SK-N-SH (cell line): ENCODE data around the gene CYB561D2. TPM values are rescaled to one million over a fixed set of nuclear protein-coding genes. Genes with fewer than 3 reads are reported as not detected.
A peak's percentile ranks its signal among the peaks of the same experiment; 100 is the strongest.

Source experiments
- CTCF ChIA-PET: fragments of 300-600, 350-600 bp; formaldehyde crosslinking; extraction: SDS; loops from one replicate; lab custom pipeline; 2021; lab: Yijun Ruan, JAX
- POLR2A ChIA-PET: fragments of 350-600 bp; sonication (Branson Sonifier 250); formaldehyde crosslinking; extraction: SDS; loops from one replicate; lab custom pipeline; 2020; ENCODE audit warnings: antibody characterized with exemption, inconsistent platforms; lab: Yijun Ruan, JAX
- DNase-seq: peaks from one replicate; pipeline ENCODE4 v3.0.0; 2012
- H2AFZ ChIP-seq: fragments of 200-600 bp; sonication (generic); 2 replicates; pipeline ENCODE4 v1.8.1; 2016; ENCODE audit warnings: antibody characterized with exemption, mild to moderate bottlenecking, low read depth
- H3F3A ChIP-seq: fragments of 200-600 bp; sonication (generic); replicated peaks from 2 replicates; pipeline ENCODE3; 2016; ENCODE audit warnings: antibody characterized with exemption, mild to moderate bottlenecking; ENCODE audit not compliant: insufficient read depth
- H3K27ac ChIP-seq, 2 experiments: fragments of 200-500 bp in 1 of 2; fragments of 200-600 bp in 1 of 2; sonication (Bioruptor generic) in 1 of 2; sonication (generic), shearing (Covaris generic) in 1 of 2; 2 replicates each; pipeline versions ENCODE4 v1.5.1 to v1.6.1; 2014 to 2016; ENCODE audit warnings: low read depth in 2 of 2, inconsistent platforms in 1 of 2, low read length in 1 of 2, mild to moderate bottlenecking in 1 of 2, mixed read lengths in 1 of 2
- H3K27me3 ChIP-seq: fragments of 200-600 bp; sonication (generic), shearing (Covaris generic); 2 replicates; pipeline ENCODE4 v1.6.1; 2016; ENCODE audit warnings: mixed run types; ENCODE audit not compliant: insufficient read depth
- H3K36me3 ChIP-seq, 2 experiments: fragments of 200-500 bp in 1 of 2; fragments of 200-600 bp in 1 of 2; sonication (Bioruptor generic) in 1 of 2; sonication (generic) in 1 of 2; replicated peaks in 1 of 2; 2 replicates each; pipeline versions ENCODE3 to v1.5.1; 2014 to 2016; ENCODE audit warnings: low read length in 1 of 2, mild to moderate bottlenecking in 1 of 2; ENCODE audit not compliant: insufficient read depth in 2 of 2, control insufficient read depth in 1 of 2
- H3K4me1 ChIP-seq, 2 experiments: fragments of 200-500 bp in 1 of 2; fragments of 200-600 bp in 1 of 2; sonication (Bioruptor generic) in 1 of 2; sonication (generic), shearing (Covaris generic) in 1 of 2; 2 replicates each; pipeline versions ENCODE4 v1.5.1 to v1.6.1; 2014 to 2016; ENCODE audit warnings: low read depth in 1 of 2, low read length in 1 of 2, mixed run types in 1 of 2; ENCODE audit not compliant: insufficient read depth in 2 of 2, control insufficient read depth in 1 of 2
- H3K4me2 ChIP-seq: fragments of 200-600 bp; sonication (generic), shearing (Covaris generic); 2 replicates; pipeline ENCODE4 v1.6.1; 2017; ENCODE audit warnings: mixed run types
- H3K4me3 ChIP-seq, 2 experiments: fragments of 200-500 bp in 1 of 2; fragments of 200-600 bp in 1 of 2; sonication (Bioruptor generic) in 1 of 2; sonication (generic), shearing (Covaris generic) in 1 of 2; 2 replicates each; pipeline versions ENCODE4 v1.5.1 to v1.8.1; 2014 to 2016; ENCODE audit warnings: low read depth in 2 of 2, inconsistent platforms in 1 of 2, low read length in 1 of 2, mild to moderate bottlenecking in 1 of 2, mixed read lengths in 1 of 2, moderate library complexity in 1 of 2
- H3K79me2 ChIP-seq: fragments of 200-600 bp; sonication (generic); 2 replicates; pipeline ENCODE4 v1.8.1; 2017; ENCODE audit warnings: mild to moderate bottlenecking; ENCODE audit not compliant: insufficient read depth
- H3K9ac ChIP-seq: fragments of 200-600 bp; sonication (generic); 2 replicates; pipeline ENCODE4 v1.6.1; 2017; ENCODE audit warnings: mixed run types
- H3K9me2 ChIP-seq: fragments of 200-600 bp; sonication (generic); 2 replicates; pipeline ENCODE4 v1.6.1; 2017; ENCODE audit warnings: mixed run types
- H3K9me3 ChIP-seq: fragments of 200-600 bp; sonication (generic); 2 replicates; pipeline ENCODE4 v1.6.1; 2017; ENCODE audit warnings: mixed run types, mild to moderate bottlenecking, moderate library complexity
- H4K20me1 ChIP-seq: fragments of 200-600 bp; sonication (generic); 2 replicates; pipeline ENCODE4 v1.6.1; 2017; ENCODE audit warnings: mild to moderate bottlenecking, mixed run types; ENCODE audit not compliant: insufficient read depth
- CTCF ChIP-seq: fragments of 200-600 bp; sonication (generic); IDR thresholded peaks from 2 replicates; pipeline ENCODE4 v1.6.1; 2017; ENCODE audit warnings: antibody characterized with exemption, mild to moderate bottlenecking, moderate library complexity
- ELF1 ChIP-seq: IDR thresholded peaks from 2 replicates; pipeline ENCODE4 v1.4.0; 2012
- EP300 ChIP-seq, 2 experiments: IDR thresholded peaks; 2 replicates each; pipeline versions ENCODE4 v1.4.0 to v1.6.1; 2012; ENCODE audit warnings: borderline replicate concordance in 1 of 2, low read depth in 1 of 2, low read length in 1 of 2
- FOXM1 ChIP-seq: IDR thresholded peaks from 2 replicates; pipeline ENCODE4 v1.4.0; 2012; ENCODE audit warnings: low read depth, mild to moderate bottlenecking
- MAX ChIP-seq: IDR thresholded peaks from 2 replicates; pipeline ENCODE4 v1.4.0; 2012; ENCODE audit warnings: low read depth
- MXI1 ChIP-seq: IDR thresholded peaks from 2 replicates; pipeline ENCODE4 v1.6.1; 2012; ENCODE audit warnings: mild to moderate bottlenecking, low read depth, low read length, improper control_type of control experiment
- NFIC ChIP-seq: IDR thresholded peaks from 2 replicates; pipeline ENCODE4 v1.4.0; 2012; ENCODE audit warnings: borderline replicate concordance
- REST ChIP-seq: IDR thresholded peaks from 2 replicates; pipeline ENCODE4 v1.6.1; 2012; ENCODE audit warnings: mild to moderate bottlenecking, low read depth, low read length, moderate library complexity
- RXRA ChIP-seq: IDR thresholded peaks from 2 replicates; pipeline ENCODE4 v1.4.0; 2012; ENCODE audit warnings: low read depth, mild to moderate bottlenecking, borderline replicate concordance
- SIN3A ChIP-seq: IDR thresholded peaks from 2 replicates; pipeline ENCODE4 v1.6.1; 2012; ENCODE audit warnings: low read depth, mild to moderate bottlenecking, low read length, moderate library complexity, borderline replicate concordance
- SMC3 ChIP-seq: IDR thresholded peaks from 2 replicates; pipeline ENCODE4 v1.6.1; 2012; ENCODE audit warnings: low read depth, low read length, improper control_type of control experiment
- TAF1 ChIP-seq: IDR thresholded peaks from 2 replicates; pipeline ENCODE4 v1.6.1; 2012; ENCODE audit warnings: low read depth, mild to moderate bottlenecking, low read length, moderate library complexity, borderline replicate concordance
- USF1 ChIP-seq: IDR thresholded peaks from 2 replicates; pipeline ENCODE4 v1.4.0; 2012; ENCODE audit warnings: low read depth, borderline replicate concordance
- USF2 ChIP-seq: fragments of 150-350 bp; IDR thresholded peaks from 2 replicates; pipeline ENCODE4 v1.6.1; 2017; ENCODE audit warnings: antibody characterized with exemption, low read length, low read depth, borderline replicate concordance
- YY1 ChIP-seq: IDR thresholded peaks from 2 replicates; pipeline ENCODE4 v1.4.0; 2012; ENCODE audit warnings: low read depth, mild to moderate bottlenecking
- ZBTB33 ChIP-seq: IDR thresholded peaks from 2 replicates; pipeline ENCODE4 v1.4.0; 2012; ENCODE audit warnings: low read depth, borderline replicate concordance
- WGBS: methylation state at CpG from one replicate; pipeline ENCODE4 v1.1.6; 2017; ENCODE audit warnings: low lambda C conversion rate; 5-methylcytosine and 5-hydroxymethylcytosine counted together
- polyA plus RNA-seq, 3 experiments: library from polyadenylated mRNA; depleted of rRNA; stranded (reverse); fragments of >200 nt; gene quantifications; 2 replicates each; pipeline ENCODE4 v1.2.3, GENCODE V29; 2012

CYB561D2 gene
- polyA plus RNA-seq, 1 of the 3 experiments (the other 2 are of a cell fraction) = 40.7 TPM

GRCh38 chr3:50382722-50383121 lies 32.1 kb downstream of the CYB561D2 start:
- Histone ChIP-seq H3K79me2 (no peaks in the 10 kb centered on the region), H3K4me2 (no peak overlapping the region), H3K4me3 (no peak overlapping the region), H3K27ac (peak overlapping the region in 1 of 2 experiments; percentile 100; a peak in 2 of 4 replicates), H3K9me3 (no peaks in the 10 kb centered on the region), H3K4me1 (peaks cover 0 to 98% of the 10 kb centered on the region in 2 experiments; a peak in 2 of 4 replicates), H2AFZ (no peak overlapping the region), H3K27me3 (no peaks in the 10 kb centered on the region), H4K20me1 (no peaks in the 10 kb centered on the region), H3K9ac (no peak overlapping the region), H3F3A (no peaks in the 10 kb centered on the region), H3K36me3 (no peaks in the 10 kb centered on the region), H3K9me2 (no peaks in the 10 kb centered on the region)
- POLR2A ChIA-PET = interaction anchor here (0.9 kb wide), 1 partner anchor 29 kb away, joined by 3 read pairs; no protein-coding TSS in a partner anchor
- no peak for DNase-seq
- CTCF ChIA-PET = interaction anchor here (1.1 to 11.5 kb wide), 3 partner anchors 13 to 42 kb away, joined by 3 to 128 read pairs (median 3); no protein-coding TSS in a partner anchor
- WGBS = 59% methylated on average over 6 of the region's 12 CpGs
- TF ChIP-seq EP300 (IDR thresholded peaks at IDR 0.05; ENCODE audit: borderline replicate concordance in 1 of 2, low read depth in 1 of 2, low read length in 1 of 2) (0 out of 4 replicates have a peak, but pooled peaks of 1 of the 2 experiments have one; percentile 5), ZBTB33 (no peak), SMC3 (no peak)

- POLR2A ChIA-PET = interaction anchor here (0.9 kb wide), 1 partner anchor 30 kb away, joined by 3 read pairs; no protein-coding TSS in a partner anchor
- no peak overlapping the region for H3K4me3 ChIP-seq
- peak overlapping the region in 1 of 2 experiments; percentile 100; a peak in 2 of 4 replicates for H3K27ac ChIP-seq
- H3K9me2 ChIP-seq = no peaks in the 10 kb centered on the region
- no peaks in the 10 kb centered on the region for H4K20me1 ChIP-seq
- 53% methylated on average over 4 of the region's 6 CpGs for WGBS
- no peaks in the 10 kb centered on the region for H3K36me3 ChIP-seq
- H3K27me3 ChIP-seq = no peaks in the 10 kb centered on the region
- H3K4me2 ChIP-seq = no peak overlapping the region
- H3K9ac ChIP-seq = no peak overlapping the region
- no peaks in the 10 kb centered on the region for H3K79me2 ChIP-seq
- no peaks in the 10 kb centered on the region for H3K9me3 ChIP-seq
- DNase-seq = no peak
- H3F3A ChIP-seq = no peaks in the 10 kb centered on the region
- H2AFZ ChIP-seq = no peak overlapping the region
- CTCF ChIA-PET = interaction anchor here (0.8 to 11.5 kb wide), 4 partner anchors 13 to 41 kb away, joined by 3 to 128 read pairs (median 3); no protein-coding TSS in a partner anchor
- H3K4me1 ChIP-seq = peaks cover 0 to 98% of the 10 kb centered on the region in 2 experiments; a peak in 2 of 4 replicates
- no peak for TF ChIP-seq SIN3A
- TF ChIP-seq ELF1 = no peak
- TF ChIP-seq MAX = no peak
- TF ChIP-seq CTCF = no peak
- TF ChIP-seq TAF1 = no peak
- no peak for TF ChIP-seq NFIC
- no peak for TF ChIP-seq RXRA
- no peak for TF ChIP-seq REST
- TF ChIP-seq USF2 = no peak
- no peak for TF ChIP-seq MXI1
- no peak for TF ChIP-seq FOXM1
- TF ChIP-seq USF1 = no peak
- no peak for TF ChIP-seq YY1
Measured at GRCh38 chr3:50383750-50384149, 33.1 kb downstream of the CYB561D2 start.
